Mammary epithelial cell (primary cell): ENCODE data around the gene IL9.

ENCODE experiments used
- CTCF ChIP-seq, 2 donors: IDR thresholded peaks in 1 of 2; conservative IDR thresholded peaks in 1 of 2; 2 replicates each; pipeline ENCODE4 v1.5.1; 2011 to 2012; ENCODE audit warnings: inconsistent platforms in 2 of 2, low read length in 2 of 2, mild to moderate bottlenecking in 2 of 2, control low read depth in 1 of 2, low read depth in 1 of 2; ENCODE audit not compliant: insufficient read depth in 1 of 2; ENCODE audit errors: extremely low read depth in 1 of 2
- EZH2 ChIP-seq: IDR thresholded peaks from 2 replicates; pipeline ENCODE4 v1.6.1; 2012; ENCODE audit warnings: low read length, inconsistent platforms, borderline replicate concordance

DNA sequence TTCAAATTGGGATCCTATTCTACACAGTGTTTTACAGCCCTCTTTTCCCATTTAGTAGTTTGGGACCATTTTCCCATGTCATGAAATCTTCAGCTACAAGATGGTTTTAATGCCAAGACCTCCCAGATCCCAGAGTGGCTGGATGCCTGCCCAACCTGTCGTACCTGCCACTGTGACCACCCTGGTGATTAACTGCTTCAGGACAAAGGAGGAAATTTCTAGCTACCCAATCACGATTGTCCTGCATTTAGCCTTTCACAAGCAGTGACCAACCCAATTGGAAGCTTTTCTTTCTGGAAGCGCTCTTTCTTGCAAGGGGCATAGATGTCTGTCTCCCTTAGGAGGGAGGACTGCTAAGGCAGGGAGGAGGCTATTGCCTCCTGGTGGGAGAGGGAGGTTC is 13.8 kb downstream of the IL9 start:
- TF ChIP-seq CTCF (conservative IDR thresholded peaks at IDR 0.05 in 1 of 2, IDR thresholded peaks at IDR 0.05 in 1 of 2; ENCODE audit: extremely low read depth in 1 of 2, insufficient read depth in 1 of 2, low read depth in 1 of 2, low read length in 2 of 2) (no peak), EZH2 (no peak)
